NCI-H345 (cell line): Measurements from ENCODE around the gene S100A3.
A peak's percentile ranks its signal among the peaks of the same experiment; 100 is the strongest.
"Not testable (repeated sequence)": the region's sequence is repeated elsewhere in the genome, so short reads cannot be mapped to it uniquely, and the experiment has no call there.

Experiments used
- DNase-seq: peaks from one replicate; lab custom pipeline; 2025; lab: John Stamatoyannopoulos, UW

The S100A3 gene, protein sequence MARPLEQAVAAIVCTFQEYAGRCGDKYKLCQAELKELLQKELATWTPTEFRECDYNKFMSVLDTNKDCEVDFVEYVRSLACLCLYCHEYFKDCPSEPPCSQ

GRCh38 chr1:153548722-153549688, at the start of gene S100A3:
Gene S100A3, minus strand, starts transcription at chr1:153549258. Its CDS starts 773 bp downstream, at chr1:153548485.
- DNase-seq, result no peak

DNA sequence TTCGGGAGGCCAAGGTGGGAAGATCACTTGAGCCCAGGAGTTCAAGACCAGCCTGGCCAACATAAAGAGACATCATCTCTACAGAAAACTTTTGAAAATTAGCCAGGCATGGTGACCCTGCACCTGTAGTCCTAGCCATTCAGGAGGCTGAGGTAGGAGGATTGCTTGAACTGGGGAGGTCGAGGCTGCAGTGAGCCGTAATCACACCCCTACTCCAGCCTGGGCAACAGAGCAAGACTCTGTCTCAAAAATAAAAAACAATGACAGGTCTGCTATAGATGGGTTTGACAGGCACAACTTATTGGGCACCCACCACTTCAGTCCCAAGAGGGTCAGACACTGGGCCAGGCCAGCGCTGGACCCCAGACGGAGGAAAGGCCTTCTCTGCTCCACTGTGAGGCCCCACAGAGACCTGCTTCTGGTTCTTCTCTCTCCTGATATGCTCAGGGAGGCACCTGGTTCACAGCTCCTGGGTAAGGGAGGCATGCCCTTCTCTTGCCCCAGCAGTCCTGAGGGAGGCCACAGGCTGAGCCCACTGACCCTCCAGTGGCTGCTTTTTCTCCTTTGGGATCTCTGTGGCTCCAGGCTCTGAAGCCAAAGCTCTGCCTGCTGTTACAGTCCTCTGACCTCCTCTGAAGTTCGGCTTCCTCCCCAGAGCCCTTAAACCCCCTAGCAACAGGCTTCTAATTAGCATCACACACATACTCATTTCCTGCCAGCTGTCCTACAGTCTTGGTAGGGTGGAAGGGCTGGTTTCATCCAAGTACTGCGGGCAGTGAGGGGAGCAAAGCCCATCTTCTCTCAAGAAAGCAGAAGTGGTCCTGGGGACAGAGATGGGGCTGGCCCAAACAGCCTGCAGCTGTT, 49.5 kb upstream of the S100A3 start:
- DNase-seq, result peak; percentile 18

- no peak for DNase-seq
These were observed 48.1 kb upstream of the S100A3 start for GRCh38 chr1:153597206-153597605.

GRCh38 chr1:153592748-153593147, 43.7 kb upstream of the S100A3 start:
- DNase-seq, result no peak

DNA sequence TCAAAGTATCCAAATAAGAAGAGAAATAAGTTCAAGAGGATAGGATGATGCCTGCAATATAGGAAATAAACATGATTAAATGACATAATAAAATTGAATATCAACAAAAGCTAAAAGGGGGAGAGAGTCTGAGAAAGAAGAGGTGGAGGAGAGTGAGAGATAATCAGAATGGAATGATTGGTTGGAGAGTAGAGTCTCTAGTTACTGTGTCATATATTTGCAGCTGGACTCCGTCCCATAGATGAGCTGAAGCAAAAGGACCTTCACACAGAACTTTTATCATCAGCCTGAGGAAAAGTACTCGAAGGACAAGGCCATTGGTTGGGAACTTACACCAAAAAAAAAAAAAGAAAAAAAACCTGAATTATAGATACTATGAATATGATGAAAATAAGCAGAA, 39.4 kb upstream of the S100A3 start:
- no peak for DNase-seq

DNA sequence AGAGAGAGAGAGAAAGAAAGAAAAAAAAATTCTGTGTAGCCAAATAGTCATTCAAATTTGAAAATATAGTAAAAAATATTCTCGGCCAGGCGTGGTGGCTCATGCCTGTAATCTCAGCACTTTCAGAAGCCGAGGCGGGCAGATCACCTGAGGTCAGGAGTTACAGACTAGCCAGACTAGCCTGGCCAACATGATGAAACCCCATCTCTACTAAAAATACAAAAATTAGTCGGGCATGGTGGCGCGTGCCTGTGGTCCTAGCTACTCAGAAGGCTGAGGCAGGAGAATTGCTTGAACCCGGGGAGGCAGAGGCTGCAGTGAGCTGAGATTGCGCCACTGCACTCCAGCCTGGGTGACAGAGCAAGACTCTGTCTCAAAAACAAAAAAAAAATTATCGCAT, 39.0 kb upstream of the S100A3 start:
- DNase-seq, result not testable (repeated sequence)

- DNase-seq, result no peak
These were observed 38.3 kb upstream of the S100A3 start for GRCh38 chr1:153587314-153587713.

DNA sequence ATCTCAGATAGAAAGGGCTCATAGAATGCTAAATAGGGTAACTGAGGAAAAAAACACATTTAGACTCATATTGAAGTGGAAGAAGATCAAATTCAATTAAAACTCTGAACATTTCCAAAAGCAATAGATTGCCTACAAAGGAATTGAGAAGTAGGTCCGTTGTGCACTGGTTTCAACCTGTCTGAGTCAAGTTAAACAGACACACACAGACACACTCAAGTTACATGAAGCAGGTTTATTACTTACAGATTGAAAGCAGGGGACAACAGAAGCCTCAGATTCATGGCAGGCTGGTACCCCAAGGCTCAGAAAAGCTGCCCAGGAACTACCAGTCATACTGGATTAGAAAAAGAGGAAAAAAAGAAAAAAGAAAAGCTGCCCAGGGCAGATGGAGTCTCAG, 37.3 kb upstream of the S100A3 start:
- DNase-seq, result no peak

- DNase-seq, result no peak
These were observed 35.9 kb upstream of the S100A3 start for GRCh38 chr1:153585006-153585405.

DNA sequence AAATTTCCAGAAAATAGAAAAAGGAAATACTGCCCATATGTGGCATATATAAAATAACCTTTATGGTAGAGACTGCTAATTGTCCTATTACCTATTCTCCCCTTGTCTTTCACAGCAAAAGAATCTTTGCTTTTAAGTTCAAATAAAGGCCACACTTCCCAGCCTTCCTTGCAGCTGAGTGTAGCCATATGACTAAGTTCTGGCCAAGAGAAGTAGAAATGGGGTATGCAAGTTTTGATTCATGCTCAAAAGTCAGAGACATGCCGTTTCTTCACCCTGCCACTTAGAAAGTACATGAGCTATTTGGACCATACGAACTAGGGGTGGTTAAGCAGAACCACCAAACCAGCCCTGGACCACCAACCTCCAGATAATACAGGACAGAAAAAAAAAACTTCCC, 34.9 kb upstream of the S100A3 start:
- no peak for DNase-seq

DNA sequence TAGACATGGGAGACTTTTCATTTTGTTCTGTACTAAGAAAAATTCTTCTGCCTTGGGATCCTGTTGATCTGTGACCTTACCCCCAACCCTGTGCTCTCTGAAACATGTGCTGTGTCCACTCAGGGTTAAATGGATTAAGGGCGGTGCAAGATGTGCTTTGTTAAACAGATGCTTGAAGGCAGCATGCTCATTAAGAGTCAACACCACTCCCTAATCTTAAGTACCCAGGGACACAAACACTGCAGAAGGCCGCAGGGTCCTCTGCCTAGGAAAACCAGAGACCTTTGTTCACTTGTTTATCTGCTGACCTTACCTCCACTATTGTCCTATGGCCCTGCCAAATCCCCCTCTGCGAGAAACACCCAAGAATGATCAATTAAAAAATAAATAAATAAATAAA, 34.5 kb upstream of the S100A3 start:
- not testable (repeated sequence) for DNase-seq

GRCh38 chr1:153582836-153583235, 33.8 kb upstream of the S100A3 start:
- DNase-seq, result not testable (repeated sequence)

- no peak for DNase-seq
These were observed 29.9 kb upstream of the S100A3 start for GRCh38 chr1:153578936-153579335.

DNA sequence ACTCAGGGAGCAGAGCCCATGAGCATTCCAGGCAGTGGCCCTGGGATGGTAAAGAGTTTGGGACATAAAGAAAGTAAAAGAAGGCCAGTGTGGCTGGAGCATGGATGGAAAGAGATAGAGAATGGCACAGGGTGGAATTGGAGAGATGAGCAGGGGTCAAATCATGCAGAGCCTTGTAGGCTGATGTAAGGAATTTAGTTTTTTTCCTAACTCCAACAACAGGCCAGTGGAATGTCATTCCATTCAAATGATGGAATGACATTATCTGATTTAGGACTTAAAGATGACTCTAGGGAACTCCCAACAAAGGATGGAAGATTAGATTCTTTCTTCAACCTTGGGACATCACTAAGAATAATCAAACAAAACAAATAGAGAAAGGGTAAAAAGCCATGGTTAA, 29.4 kb upstream of the S100A3 start:
- no peak for DNase-seq

DNA sequence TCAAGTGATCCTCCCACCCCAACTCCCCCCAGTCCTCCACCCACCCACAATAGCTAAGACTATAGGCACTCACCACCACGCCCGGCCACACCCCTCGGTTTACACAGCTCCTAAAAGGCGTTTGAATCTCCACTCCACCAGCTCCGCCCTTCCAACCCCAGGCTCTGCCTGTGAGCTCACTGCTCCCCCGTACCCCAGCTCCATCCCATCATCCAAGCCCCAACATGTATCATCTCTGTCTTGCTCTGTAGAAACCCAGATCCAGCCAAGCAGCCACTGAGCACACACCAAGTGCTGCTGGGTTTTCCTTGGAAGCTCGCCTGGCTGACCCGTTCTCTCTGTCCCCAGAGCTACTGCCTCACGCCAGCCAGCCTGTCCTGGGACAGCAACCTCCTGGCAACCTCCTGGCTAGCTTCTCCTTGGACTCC, 28.6 kb upstream of the S100A3 start:
- no peak for DNase-seq

DNA sequence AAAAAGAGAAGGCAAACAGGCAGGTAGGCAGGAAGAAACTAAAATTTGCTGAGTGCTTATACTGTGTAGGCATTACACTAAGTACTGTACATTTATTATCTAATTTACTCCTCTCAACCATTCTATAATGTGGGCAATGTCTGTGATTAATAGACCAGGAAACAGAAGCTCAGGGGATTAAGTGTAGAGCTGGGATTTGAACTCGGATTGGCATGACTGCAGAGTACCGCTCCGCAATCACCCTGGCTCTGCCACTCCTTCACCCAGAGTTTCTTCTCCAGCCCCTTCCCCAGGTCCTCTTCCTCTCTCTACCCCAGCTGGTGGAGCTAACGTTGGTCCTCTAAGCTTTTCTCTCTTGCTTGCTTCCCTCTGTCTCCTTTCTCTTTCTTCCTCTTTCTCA, 28.1 kb upstream of the S100A3 start:
- no peak for DNase-seq

DNA sequence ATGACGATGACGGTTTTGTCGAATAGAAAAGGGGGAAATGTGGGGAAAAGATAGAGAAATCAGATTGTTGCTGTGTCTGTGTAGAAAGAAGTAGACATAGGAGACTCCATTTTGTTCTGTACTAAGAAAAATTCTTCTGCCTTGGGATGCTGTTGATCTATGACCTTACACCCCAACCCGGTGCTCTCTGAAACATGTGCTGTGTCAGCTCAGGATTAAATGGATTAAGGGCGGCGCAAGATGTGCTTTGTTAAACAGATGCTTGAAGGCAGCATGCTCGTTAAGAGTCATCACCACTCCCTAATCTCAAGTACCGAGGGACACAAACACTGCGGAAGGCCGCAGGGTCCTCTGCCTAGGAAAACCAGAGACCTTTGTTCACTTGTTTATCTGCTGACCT, 26.4 kb upstream of the S100A3 start:
- DNase-seq, result not testable (repeated sequence)

DNA sequence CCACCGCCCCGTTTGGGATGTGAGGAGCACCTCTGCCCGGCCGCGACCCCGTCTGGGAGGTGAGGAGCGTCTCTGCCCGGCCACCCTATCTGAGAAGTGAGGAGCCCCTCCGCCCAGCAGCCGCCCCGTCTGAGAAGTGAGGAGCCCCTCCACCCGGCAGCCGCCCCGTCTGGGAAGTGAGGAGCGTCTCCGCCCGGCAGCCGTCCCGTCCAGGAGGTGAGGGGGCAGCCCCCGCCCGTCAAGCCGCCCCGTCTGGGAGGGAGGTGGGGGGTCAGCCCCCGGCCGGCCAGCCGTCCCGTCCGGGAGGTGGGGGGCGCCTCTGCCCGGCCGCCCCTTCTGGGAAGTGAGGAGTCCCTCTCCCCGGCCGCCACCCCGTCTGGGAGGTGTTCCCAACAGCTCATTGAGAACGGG, 26.0 kb upstream of the S100A3 start:
- DNase-seq, result not testable (repeated sequence)

DNA sequence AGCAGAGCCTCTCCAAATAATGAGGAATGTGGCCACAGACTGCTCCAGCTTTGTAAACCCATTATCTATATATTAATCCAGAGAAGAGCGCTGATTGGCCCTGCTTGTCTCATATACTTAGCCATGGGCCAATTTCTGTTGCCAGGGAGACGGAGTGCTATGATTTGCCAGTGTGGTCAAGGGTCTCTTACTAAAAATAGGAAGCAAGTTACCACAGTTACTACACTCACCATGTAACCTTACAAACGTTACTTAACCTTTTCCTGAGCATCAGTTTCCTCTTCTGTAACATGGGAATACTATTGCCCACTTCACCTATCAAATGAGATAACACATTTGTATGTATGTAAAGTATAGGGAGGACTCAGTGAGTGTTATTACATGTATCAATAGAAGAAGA, 24.3 kb upstream of the S100A3 start:
- no peak for DNase-seq

- peak; percentile 64 for DNase-seq
These were observed 23.5 kb upstream of the S100A3 start for GRCh38 chr1:153572569-153573015.

- no peak for DNase-seq
These were observed 22.6 kb upstream of the S100A3 start for GRCh38 chr1:153571706-153572105.

- DNase-seq, result no peak
These were observed 21.8 kb upstream of the S100A3 start for GRCh38 chr1:153570874-153571273.
